PC-9 (cell line): Measurements from ENCODE around the gene DBX1. TPM values are rescaled to one million over a fixed set of nuclear protein-coding genes. Genes with fewer than 3 reads are reported as not detected.

Experiments
- BruUV-seq: library from RNA; stranded (reverse); fragments of 400-500 nt; replicated peaks from 2 replicates; lab custom pipeline; 2021; lab: Mats Ljungman, UMichigan
- CTCF ChIA-PET: fragments of 300-600 bp; sonication (Branson Sonifier 250); formaldehyde crosslinking; loops from one replicate; lab custom pipeline; 2022; ENCODE audit warnings: antibody characterized with exemption; lab: Charles Lee
- POLR2A ChIA-PET: fragments of 300-600 bp; sonication (Branson Sonifier 250); formaldehyde crosslinking; loops from one replicate; lab custom pipeline; 2022; ENCODE audit warnings: antibody characterized with exemption; ENCODE audit not compliant: unreplicated experiment; lab: Charles Lee
- DNase-seq, 2 experiments: peaks; one replicate each; pipeline versions ENCODE4 v3.0.0 to v3.0.0-alpha.2; 2015 to 2022; ENCODE audit warnings: mixed read lengths in 1 of 2
- H2AFZ ChIP-seq: fragments of 200-600 bp; sonication (generic); 2 replicates; pipeline ENCODE4 v1.8.1; 2017; ENCODE audit warnings: antibody characterized with exemption
- H3F3A ChIP-seq: fragments of 200-600 bp; sonication (generic); 2 replicates; pipeline ENCODE4 v1.8.1; 2017; ENCODE audit warnings: antibody characterized with exemption, mild to moderate bottlenecking, low read depth; ENCODE audit not compliant: insufficient read depth
- H3K27ac ChIP-seq: fragments of 200-600 bp; sonication (generic); 2 replicates; pipeline ENCODE4 v1.6.1; 2016; ENCODE audit warnings: mixed run types
- H3K27me3 ChIP-seq: fragments of 200-600 bp; sonication (generic); 2 replicates; pipeline ENCODE4 v1.6.1; 2016; ENCODE audit warnings: low read depth, mixed run types; ENCODE audit not compliant: insufficient read depth
- H3K36me3 ChIP-seq: fragments of 200-600 bp; sonication (generic); 2 replicates; pipeline ENCODE4 v1.6.1; 2016; ENCODE audit warnings: low read depth, mixed run types
- H3K4me1 ChIP-seq: fragments of 200-600 bp; sonication (generic); replicated peaks from 2 replicates; pipeline ENCODE4 v1.6.1; 2016; ENCODE audit warnings: mixed run types; ENCODE audit not compliant: insufficient read depth
- H3K4me2 ChIP-seq: fragments of 200-600 bp; sonication (generic); 2 replicates; pipeline ENCODE4 v1.6.1; 2017; ENCODE audit warnings: mixed run types
- H3K4me3 ChIP-seq: fragments of 200-600 bp; sonication (generic); 2 replicates; pipeline ENCODE4 v1.6.1; 2016; ENCODE audit warnings: mixed run types
- H3K79me2 ChIP-seq: fragments of 200-600 bp; sonication (generic); 2 replicates; pipeline ENCODE4 v1.6.1; 2017; ENCODE audit warnings: low read depth, mixed run types
- H3K9me2 ChIP-seq: fragments of 200-600 bp; sonication (generic); 2 replicates; pipeline ENCODE4 v1.8.1; 2017; ENCODE audit warnings: mild to moderate bottlenecking; ENCODE audit not compliant: insufficient read depth
- H3K9me3 ChIP-seq: fragments of 200-600 bp; sonication (generic); 2 replicates; pipeline ENCODE4 v1.8.1; 2016; ENCODE audit warnings: low read depth; ENCODE audit not compliant: insufficient read depth
- H4K20me1 ChIP-seq: fragments of 200-600 bp; sonication (generic); 2 replicates; pipeline ENCODE4 v1.8.1; 2017; ENCODE audit not compliant: insufficient read depth
- CTCF ChIP-seq: fragments of 200-600 bp; sonication (generic); conservative IDR thresholded peaks from 2 replicates; pipeline ENCODE4 v1.6.1; 2017; ENCODE audit warnings: mixed run types, antibody characterized with exemption, mild to moderate bottlenecking, moderate library complexity
- EZH2 ChIP-seq: fragments of 200-600 bp; sonication (generic); IDR thresholded peaks from 2 replicates; pipeline ENCODE4 v1.8.0; 2017; ENCODE audit warnings: antibody characterized with exemption, low read depth
- intact Hi-C: fragments of 100-400 bp; cut with micrococcal nuclease; formaldehyde crosslinking; loops from one replicate; pipeline ENCODE4 v1.10.0; 2022; ENCODE audit not compliant: unreplicated experiment
- total RNA-seq: library from RNA; stranded (reverse); gene quantifications from 2 replicates; pipeline ENCODE4 v1.2.3, GENCODE V29; 2021

Gene DBX1
- total RNA-seq, 1 experiment from 2014 or later: not detected

GRCh38 chr11:20157728-20158127, 2.5 kb downstream of the DBX1 start:
- Histone ChIP-seq H3K9me2 (no peaks in the 10 kb centered on the region), H4K20me1 (no peaks in the 10 kb centered on the region), H3K27me3 (peaks cover 52% of the 10 kb centered on the region), H3F3A (no peaks in the 10 kb centered on the region), H2AFZ (no peak overlapping the region), H3K79me2 (no peaks in the 10 kb centered on the region), H3K9me3 (no peaks in the 10 kb centered on the region), H3K4me1 (no peaks in the 10 kb centered on the region), H3K36me3 (no peaks in the 10 kb centered on the region), H3K27ac (no peak overlapping the region), H3K4me2 (no peak overlapping the region), H3K4me3 (no peak overlapping the region)
- POLR2A ChIA-PET: no interaction called here
- intact Hi-C loops: no loop called here
- no peak for TF ChIP-seq CTCF
- no peak for TF ChIP-seq EZH2
- CTCF ChIA-PET: interaction anchor here (0.6 kb wide), 1 partner anchor 600 kb away, joined by 5 read pairs; no protein-coding TSS in a partner anchor
- no peak for DNase-seq
- no TSS peak for BruUV-seq

DNA sequence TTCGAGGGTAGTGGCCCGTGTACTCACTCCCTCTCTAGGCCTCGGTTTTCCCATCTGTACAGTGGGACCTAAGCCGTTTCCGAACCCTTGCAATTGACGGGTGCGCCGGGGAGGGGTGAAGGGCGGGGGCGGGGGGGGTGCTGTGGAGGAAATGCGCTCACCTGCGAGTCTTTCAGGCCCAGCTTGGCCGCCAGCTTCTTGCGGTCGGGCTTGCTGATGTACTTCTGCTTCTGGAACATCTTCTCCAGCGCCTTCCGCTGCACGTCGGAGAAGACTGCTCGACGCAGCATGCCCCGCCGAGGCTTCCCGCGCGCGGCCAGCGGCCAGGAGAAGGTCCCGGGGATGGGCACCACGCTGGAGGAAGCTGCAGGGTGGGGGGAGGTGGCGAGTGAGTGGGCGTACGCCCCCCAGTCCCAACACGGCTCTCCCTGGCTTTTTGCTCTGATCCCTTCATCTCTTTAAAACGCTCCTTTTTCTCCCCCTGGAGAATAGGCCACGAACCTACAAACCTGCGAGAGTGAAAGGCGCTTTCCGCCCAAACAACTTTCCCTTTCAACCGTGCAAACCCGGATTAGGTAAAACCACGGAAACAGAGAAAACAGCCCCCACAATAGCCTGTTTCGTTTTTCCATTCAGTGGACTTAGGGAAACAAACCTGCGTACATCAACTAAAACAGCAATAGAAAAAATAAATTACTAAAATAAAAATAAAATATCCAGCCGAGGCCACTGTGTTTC, 3.2 kb downstream of the DBX1 start:
- Histone ChIP-seq H3K79me2 (no peaks in the 10 kb centered on the region), H3K27ac (no peak overlapping the region), H3K27me3 (peaks cover 46% of the 10 kb centered on the region), H2AFZ (no peak overlapping the region), H4K20me1 (no peaks in the 10 kb centered on the region), H3K4me2 (no peak overlapping the region), H3K9me3 (no peaks in the 10 kb centered on the region), H3K4me1 (no peaks in the 10 kb centered on the region), H3F3A (no peaks in the 10 kb centered on the region), H3K4me3 (no peak overlapping the region), H3K9me2 (no peaks in the 10 kb centered on the region), H3K36me3 (no peaks in the 10 kb centered on the region)
- no peak for DNase-seq
- no TSS peak for BruUV-seq
- TF ChIP-seq CTCF (no peak), EZH2 (no peak)
- intact Hi-C loops: no loop called here
- ChIA-PET CTCF (no interaction called here), POLR2A (no interaction called here)

DNA sequence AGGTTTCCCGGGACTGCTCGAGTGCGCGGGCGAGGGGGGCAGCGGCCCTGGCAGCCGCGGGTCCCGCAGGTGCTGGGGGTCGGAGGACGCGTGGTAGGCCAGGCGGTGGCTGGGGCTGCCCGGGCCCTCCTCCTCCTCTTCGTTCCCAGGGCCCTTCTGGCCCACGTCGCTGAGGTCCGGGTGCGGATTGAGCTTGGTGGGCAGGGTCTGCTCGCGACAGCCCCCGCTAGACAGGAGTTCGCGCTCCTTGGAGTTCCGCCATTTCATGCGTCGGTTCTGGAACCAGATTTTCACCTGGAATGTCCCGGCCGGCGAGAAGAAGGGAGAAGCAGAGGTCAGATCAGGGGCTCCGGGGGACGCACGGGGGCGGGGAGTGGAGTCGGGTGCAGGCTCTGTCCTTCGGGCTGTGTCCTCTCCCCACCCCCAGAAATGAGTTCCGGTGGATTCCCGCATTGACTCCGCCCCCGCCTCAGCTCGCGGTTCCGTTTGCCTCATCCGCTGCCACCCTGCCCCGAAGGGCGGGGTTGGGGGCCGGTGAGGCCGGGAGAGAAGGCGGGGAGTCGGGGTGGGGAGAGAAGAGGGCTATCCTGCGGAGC, 3.9 kb downstream of the DBX1 start:
- ChIA-PET POLR2A (no interaction called here), CTCF (no interaction called here)
- H3K79me2 ChIP-seq: no peaks in the 10 kb centered on the region
- peaks cover 39% of the 10 kb centered on the region for H3K27me3 ChIP-seq
- no peak overlapping the region for H3K27ac ChIP-seq
- H3K36me3 ChIP-seq: no peaks in the 10 kb centered on the region
- H3K4me3 ChIP-seq: no peak overlapping the region
- no peaks in the 10 kb centered on the region for H3K9me3 ChIP-seq
- DNase-seq: no peak
- no peaks in the 10 kb centered on the region for H4K20me1 ChIP-seq
- H3K4me1 ChIP-seq: no peaks in the 10 kb centered on the region
- no peak overlapping the region for H3K4me2 ChIP-seq
- no peaks in the 10 kb centered on the region for H3K9me2 ChIP-seq
- no peak for TF ChIP-seq EZH2
- TF ChIP-seq CTCF: no peak
- intact Hi-C loops: no loop called here
- H3F3A ChIP-seq: no peaks in the 10 kb centered on the region
- H2AFZ ChIP-seq: no peak overlapping the region
- no TSS peak for BruUV-seq
